ENCODE measurements around the gene TUT7.

- TF ChIP-seq CTCF (IDR thresholded peaks at IDR 0.05) (no peak), POLR2A (IDR thresholded peaks at IDR 0.05) (no peak)
These were observed 104.1 kb downstream of the TUT7 start for GRCh38 chr9:86250123-86250522.
